ENCODE data around the gene LRMDA.

GRCh38 chr10:75894761-75895160 is 463.3 kb downstream of the LRMDA start:
- no peak for TF ChIP-seq CTCF (IDR thresholded peaks at IDR 0.05)
- TF ChIP-seq EZH2 (IDR thresholded peaks at IDR 0.05; ENCODE audit: borderline replicate concordance, insufficient read depth, low read depth, low read length, poor library complexity, severe bottlenecking): no peak
